ENCODE measurements around the gene DNAI1. TPM values are rescaled to one million over a fixed set of nuclear protein-coding genes. Genes with fewer than 3 reads are reported as not detected.
A peak's percentile ranks its signal among the peaks of the same experiment; 100 is the strongest.

Gene DNAI1
- total and polyA plus RNA-seq, 2 of the 13 experiments (the other 11 are each of a cell fraction or from before 2014, with no cell fraction given) = not detected

GRCh38 chr9:34512131-34513078 is 53.8 kb downstream of the DNAI1 start (continued):
- TF ChIP-seq PAXIP1 (CRISPR knock-in tag; conservative IDR thresholded peaks at IDR 0.05) (peak; percentile 74), FOSL2 (CRISPR knock-in tag; IDR thresholded peaks at IDR 0.05) (peak; percentile 36; the same call in 1 of the 2 replicates), ZNF703 (CRISPR knock-in tag; IDR thresholded peaks at IDR 0.05; ENCODE audit: borderline replicate concordance) (peak; percentile 53; the same call in 1 of the 2 replicates), MYPOP (CRISPR knock-in tag; IDR thresholded peaks at IDR 0.05) (peak; percentile 64; the same call in 1 of the 2 replicates), BCLAF1 (IDR thresholded peaks at IDR 0.05) (no peak), THRA (CRISPR knock-in tag; IDR thresholded peaks at IDR 0.05; ENCODE audit: borderline replicate concordance) (peak; percentile 92; the same call in 1 of the 2 replicates), DR1 (CRISPR knock-in tag; IDR thresholded peaks at IDR 0.05) (0 out of 2 replicates have a peak, but pooled peaks have one; percentile 33), ATF2 (CRISPR knock-in tag; IDR thresholded peaks at IDR 0.05) (0 out of 2 replicates have a peak, but pooled peaks have one; percentile 36), ZNF121 (CRISPR knock-in tag; IDR thresholded peaks at IDR 0.05) (peak; percentile 38; the same call in 1 of the 2 replicates), ZNF432 (CRISPR knock-in tag; IDR thresholded peaks at IDR 0.05; ENCODE audit: borderline replicate concordance) (no peak), ZNF331 (CRISPR knock-in tag; IDR thresholded peaks at IDR 0.05) (0 out of 2 replicates have a peak, but pooled peaks have one; percentile 22), STAT6 (CRISPR knock-in tag; IDR thresholded peaks at IDR 0.05; ENCODE audit: borderline replicate concordance) (no peak), ZNF556 (CRISPR knock-in tag; IDR thresholded peaks at IDR 0.05; ENCODE audit: borderline replicate concordance) (no peak)

Measured in HepG2 (cell line).